Measurements from ENCODE around the gene AFF1.
A peak's percentile ranks its signal among the peaks of the same experiment; 100 is the strongest.

Gene AFF1

GRCh38 chr4:86957215-86957614 lies 22.4 kb downstream of the AFF1 start:
- no peak for TF ChIP-seq POLR2A (IDR thresholded peaks at IDR 0.05; ENCODE audit: low read depth, low read length)
- FAIRE-seq (no peak), DNase-seq (ENCODE audit: insufficient read length, low spot score) (no peak)

- FAIRE-seq (no peak), DNase-seq (ENCODE audit: insufficient read length, low spot score) (no peak)
- no peak for TF ChIP-seq POLR2A (IDR thresholded peaks at IDR 0.05; ENCODE audit: low read depth, low read length)
Observed at GRCh38 chr4:86959588-86960500, 25.0 kb downstream of the AFF1 start.

GRCh38 chr4:86960557-86960961 lies 25.7 kb downstream of the AFF1 start:
- FAIRE-seq: no peak
- no peak for TF ChIP-seq POLR2A (IDR thresholded peaks at IDR 0.05; ENCODE audit: low read depth, low read length)
- no peak for DNase-seq (ENCODE audit: insufficient read length, low spot score)

DNA sequence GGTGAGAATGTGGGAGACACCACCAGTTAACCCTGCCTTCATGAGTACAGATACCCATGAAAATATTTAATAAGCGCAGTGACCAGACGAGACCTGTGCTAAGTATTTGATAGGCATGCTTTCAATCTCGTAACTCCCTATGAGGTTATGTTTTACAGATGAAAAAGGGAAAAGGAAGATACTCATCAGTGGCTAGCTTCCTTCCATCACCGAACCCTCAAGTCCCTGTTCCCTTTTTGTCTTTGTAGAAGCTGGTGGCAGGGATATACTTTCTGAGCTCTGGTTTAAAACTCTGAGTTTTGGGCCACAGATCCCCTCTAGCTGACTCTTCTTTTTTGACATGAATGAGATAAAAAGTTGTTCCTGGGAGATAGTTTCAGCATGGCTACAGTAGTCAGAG lies 26.3 kb downstream of the AFF1 start:
- TF ChIP-seq POLR2A (IDR thresholded peaks at IDR 0.05; ENCODE audit: low read depth, low read length): no peak
- DNase-seq (ENCODE audit: insufficient read length, low spot score) (no peak), FAIRE-seq (no peak)

- FAIRE-seq (peak; percentile 15), DNase-seq (ENCODE audit: insufficient read length, low spot score) (no peak)
- TF ChIP-seq POLR2A (IDR thresholded peaks at IDR 0.05; ENCODE audit: low read depth, low read length): no peak
Observed at GRCh38 chr4:86961605-86962295, 26.9 kb downstream of the AFF1 start.

- DNase-seq (ENCODE audit: insufficient read length, low spot score) (no peak), FAIRE-seq (no peak)
- TF ChIP-seq POLR2A (IDR thresholded peaks at IDR 0.05; ENCODE audit: low read depth, low read length): no peak
Observed at GRCh38 chr4:86963697-86964096, 28.9 kb downstream of the AFF1 start.

DNA sequence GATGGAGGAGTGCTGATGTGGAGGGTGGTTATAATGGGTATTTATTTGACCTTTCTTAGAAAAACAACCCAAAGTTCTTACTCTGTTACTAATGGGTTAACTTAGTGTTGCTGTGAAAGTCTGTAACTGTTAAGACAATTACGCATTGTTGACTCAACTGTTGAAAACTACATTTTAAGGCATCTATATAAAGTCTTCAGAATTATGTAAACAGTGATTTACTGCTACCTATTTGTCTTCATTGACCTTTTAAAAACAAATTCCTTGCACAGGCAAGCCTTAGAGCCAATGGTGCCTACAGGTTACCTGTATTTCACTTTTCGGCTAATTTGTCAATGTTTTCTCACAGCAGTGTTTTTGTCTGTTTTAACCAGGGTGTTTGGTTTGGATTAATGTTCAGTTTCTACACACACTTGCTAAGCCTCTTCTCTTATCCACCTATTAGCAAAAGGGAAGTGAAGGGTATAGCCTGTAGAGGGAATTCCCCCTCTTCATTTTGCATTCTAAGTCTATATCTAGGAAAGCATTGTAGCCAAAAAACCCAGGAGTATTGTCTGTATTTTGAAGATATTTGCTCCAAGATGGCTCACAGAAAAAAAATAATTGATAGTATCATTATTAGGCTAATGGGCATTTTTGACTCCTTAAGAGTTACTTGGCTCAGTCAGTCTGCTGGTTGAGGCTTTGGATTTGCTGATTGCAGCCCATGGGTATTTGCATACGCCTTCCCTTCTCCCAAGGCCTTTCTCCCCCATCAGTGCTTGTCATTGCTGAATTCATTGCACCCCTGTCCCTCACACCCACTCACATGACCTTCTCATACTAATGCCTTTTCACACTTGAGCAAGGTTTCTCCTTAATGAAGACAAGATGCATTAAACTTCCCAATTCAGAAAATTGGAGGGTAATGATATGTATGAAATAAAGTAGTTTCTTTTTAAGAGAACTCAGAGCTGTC lies 30.5 kb downstream of the AFF1 start:
- DNase-seq (ENCODE audit: insufficient read length, low spot score) (no peak), FAIRE-seq (no peak)
- TF ChIP-seq POLR2A (IDR thresholded peaks at IDR 0.05; ENCODE audit: low read depth, low read length): no peak

- TF ChIP-seq POLR2A (IDR thresholded peaks at IDR 0.05; ENCODE audit: low read depth, low read length): no peak
- FAIRE-seq (no peak), DNase-seq (ENCODE audit: insufficient read length, low spot score) (no peak)
Observed at GRCh38 chr4:86967073-86967472, 32.3 kb downstream of the AFF1 start.

GRCh38 chr4:86967798-86968197 lies 33.0 kb downstream of the AFF1 start:
- DNase-seq (ENCODE audit: insufficient read length, low spot score) (no peak), FAIRE-seq (no peak)
- TF ChIP-seq POLR2A (IDR thresholded peaks at IDR 0.05; ENCODE audit: low read depth, low read length): no peak

DNA sequence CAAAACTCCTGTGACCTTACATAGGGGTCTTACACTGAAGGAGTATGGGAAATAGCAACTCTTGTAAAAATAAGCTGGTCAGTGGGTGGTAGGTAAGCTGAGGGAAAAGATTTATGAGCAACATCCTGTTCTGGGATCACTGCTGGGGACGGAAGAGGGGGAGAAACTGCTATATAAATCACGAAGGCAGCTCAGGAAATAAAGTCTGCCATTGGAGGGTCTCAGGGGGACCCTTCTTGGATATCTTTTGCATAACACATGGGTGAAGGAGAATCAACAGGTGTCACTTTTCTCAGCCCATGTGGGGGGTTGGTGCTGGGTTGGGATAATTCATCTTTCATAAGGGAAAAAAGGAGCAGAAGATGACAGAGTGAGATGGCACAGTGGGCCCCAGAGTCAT lies 33.7 kb downstream of the AFF1 start:
- TF ChIP-seq POLR2A (IDR thresholded peaks at IDR 0.05; ENCODE audit: low read depth, low read length): no peak
- no peak for DNase-seq (ENCODE audit: insufficient read length, low spot score)
- FAIRE-seq: no peak

- no peak for TF ChIP-seq POLR2A (IDR thresholded peaks at IDR 0.05; ENCODE audit: low read depth, low read length)
- DNase-seq (ENCODE audit: insufficient read length, low spot score) (no peak), FAIRE-seq (no peak)
Observed at GRCh38 chr4:86970447-86971354, 35.9 kb downstream of the AFF1 start.

DNA sequence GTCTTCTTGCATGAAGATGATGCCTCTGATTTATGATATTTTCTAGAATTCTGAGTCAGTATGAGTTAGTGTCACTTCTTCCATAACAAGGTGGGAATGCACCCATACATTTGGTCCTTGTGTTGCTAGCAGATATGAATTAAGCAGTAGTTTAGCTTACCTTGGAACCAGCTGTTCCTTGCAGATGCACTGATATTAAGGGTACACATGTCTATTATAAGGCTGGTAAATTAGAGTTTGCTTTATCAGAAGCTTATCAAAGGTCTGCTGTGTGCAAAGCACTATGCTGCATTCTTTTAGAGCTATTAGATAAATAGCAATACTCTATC lies 36.5 kb downstream of the AFF1 start:
- DNase-seq (ENCODE audit: insufficient read length, low spot score) (no peak), FAIRE-seq (no peak)
- no peak for TF ChIP-seq POLR2A (IDR thresholded peaks at IDR 0.05; ENCODE audit: low read depth, low read length)

DNA sequence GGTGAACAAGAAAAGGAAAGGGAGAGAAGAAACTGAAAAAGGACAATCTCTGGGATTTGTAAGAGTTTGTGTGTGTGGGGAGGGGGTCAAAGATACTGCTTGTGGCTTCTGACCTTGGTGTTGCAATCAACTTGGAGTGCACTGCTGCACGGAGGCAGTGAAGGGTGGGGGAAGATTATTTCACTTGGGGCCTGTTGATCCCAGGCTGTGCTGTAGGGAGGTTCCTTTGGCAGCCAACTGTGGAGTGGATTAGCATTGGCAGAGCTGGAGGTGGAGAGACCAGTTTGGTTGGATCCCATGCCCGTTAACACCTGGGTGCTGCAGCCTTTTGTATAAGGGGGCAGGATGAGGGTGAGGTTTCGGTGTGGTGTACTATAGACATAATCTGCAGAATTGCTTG lies 38.2 kb downstream of the AFF1 start:
- TF ChIP-seq POLR2A (IDR thresholded peaks at IDR 0.05; ENCODE audit: low read depth, low read length): no peak
- DNase-seq (ENCODE audit: insufficient read length, low spot score) (no peak), FAIRE-seq (no peak)

Data from H54 (cell line).